NCI-H524 treated with DMSO at 0.1 percent for 48 hours (cell line): ENCODE data around the gene FARS2.
"Not testable (repeated sequence)": the region's sequence is repeated elsewhere in the genome, so short reads cannot be mapped to it uniquely, and the experiment has no call there.

Source experiments
- DNase-seq: peaks from one replicate; lab custom pipeline; 2025; lab: John Stamatoyannopoulos, UW

Gene FARS2

GRCh38 chr6:5764401-5764955 is 503.2 kb downstream of the FARS2 start:
- DNase-seq: peak; percentile 10

- DNase-seq: no peak
These were observed 503.9 kb downstream of the FARS2 start for GRCh38 chr6:5765141-5765760.

- DNase-seq: no peak
These were observed 504.9 kb downstream of the FARS2 start for GRCh38 chr6:5766260-5766659.

GRCh38 chr6:5767471-5767870 is 506.2 kb downstream of the FARS2 start:
- no peak for DNase-seq

GRCh38 chr6:5771211-5771610 is 509.9 kb downstream of the FARS2 start:
- DNase-seq: no peak

GRCh38 chr6:5771759-5772390 is 510.6 kb downstream of the FARS2 start:
- DNase-seq: no peak

GRCh38 chr6:5772408-5773120 is 511.3 kb downstream of the FARS2 start:
- DNase-seq: no peak

- no peak for DNase-seq
These were observed 514.8 kb downstream of the FARS2 start for GRCh38 chr6:5776104-5776503.

- DNase-seq: peak; percentile 48
These were observed 515.5 kb downstream of the FARS2 start for GRCh38 chr6:5776706-5777390.

GRCh38 chr6:5778317-5778857 is 517.1 kb downstream of the FARS2 start:
- no peak for DNase-seq

- no peak for DNase-seq
These were observed 517.6 kb downstream of the FARS2 start for GRCh38 chr6:5778906-5779305.

GRCh38 chr6:5781019-5781418 is 519.7 kb downstream of the FARS2 start:
- DNase-seq: no peak

GRCh38 chr6:5781966-5782556 is 520.7 kb downstream of the FARS2 start:
- DNase-seq: peak; percentile 11

- DNase-seq: peak; percentile 66
These were observed 521.7 kb downstream of the FARS2 start for GRCh38 chr6:5782783-5783547.

- DNase-seq: no peak
These were observed 522.3 kb downstream of the FARS2 start for GRCh38 chr6:5783584-5784089.

GRCh38 chr6:5785249-5785648 is 523.9 kb downstream of the FARS2 start:
- DNase-seq: no peak

- no peak for DNase-seq
These were observed 525.1 kb downstream of the FARS2 start for GRCh38 chr6:5786321-5786968.

GRCh38 chr6:5786969-5787720 is 525.8 kb downstream of the FARS2 start:
- no peak for DNase-seq

GRCh38 chr6:5789426-5789825 is 528.1 kb downstream of the FARS2 start:
- not testable (repeated sequence) for DNase-seq
